A204.1 (cell line): ENCODE data around the gene SEMG2.

ENCODE experiments used
- FAIRE-seq: peaks from 2 replicates; lab custom pipeline; 2012; peaks lifted over from hg19 to GRCh38; lab: Jason Lieb, UNC

SEMG2 gene

GRCh38 chr20:45221076-45221475 lies at the start of gene SEMG2:
SEMG2 (plus strand) TSS chr20:45221373; CDS start chr20:45221390, 17 bp downstream.
- FAIRE-seq = no peak

GRCh38 chr20:45173522-45173921 lies 47.7 kb upstream of the SEMG2 start:
- no peak for FAIRE-seq

- FAIRE-seq = no peak
Measured at GRCh38 chr20:45174434-45175364, 46.5 kb upstream of the SEMG2 start, which contains the start of gene PI3. PI3 (plus strand) TSS chr20:45174902; CDS start chr20:45174923, 21 bp downstream.

GRCh38 chr20:45176526-45177267 lies 44.5 kb upstream of the SEMG2 start:
- no peak for FAIRE-seq

- no peak for FAIRE-seq
Measured at GRCh38 chr20:45179166-45179565, 42.0 kb upstream of the SEMG2 start.

- FAIRE-seq = no peak
Measured at GRCh38 chr20:45181639-45182038, 39.5 kb upstream of the SEMG2 start.

- FAIRE-seq = no peak
Measured at GRCh38 chr20:45183084-45183483, 38.1 kb upstream of the SEMG2 start.

GRCh38 chr20:45187693-45188092 lies 33.5 kb upstream of the SEMG2 start:
- no peak for FAIRE-seq

GRCh38 chr20:45189067-45189609 lies 32.0 kb upstream of the SEMG2 start:
- no peak for FAIRE-seq

- no peak for FAIRE-seq
Measured at GRCh38 chr20:45189861-45190260, 31.3 kb upstream of the SEMG2 start.

GRCh38 chr20:45191926-45192325 lies 29.2 kb upstream of the SEMG2 start:
- FAIRE-seq = no peak

- FAIRE-seq = no peak
Measured at GRCh38 chr20:45193331-45193730, 27.8 kb upstream of the SEMG2 start.

GRCh38 chr20:45206725-45207124 lies 14.4 kb upstream of the SEMG2 start, which contains the start of gene SEMG1:
SEMG1 (plus strand) TSS chr20:45207033; CDS start chr20:45207054, 21 bp downstream.
- FAIRE-seq = no peak

- no peak for FAIRE-seq
Measured at GRCh38 chr20:45209924-45210323, 11.2 kb upstream of the SEMG2 start.

GRCh38 chr20:45211569-45212474 lies 9.4 kb upstream of the SEMG2 start:
- FAIRE-seq = no peak

- FAIRE-seq = peak; percentile 6
Measured at GRCh38 chr20:45212836-45213235, 8.3 kb upstream of the SEMG2 start.

GRCh38 chr20:45218124-45218523 lies 3.0 kb upstream of the SEMG2 start:
- FAIRE-seq = no peak

GRCh38 chr20:45218636-45219035 lies 2.5 kb upstream of the SEMG2 start:
- FAIRE-seq = no peak

GRCh38 chr20:45223136-45223535 lies 2.0 kb downstream of the SEMG2 start:
- FAIRE-seq = no peak

- no peak for FAIRE-seq
Measured at GRCh38 chr20:45226287-45226686, 5.1 kb downstream of the SEMG2 start.

- no peak for FAIRE-seq
Measured at GRCh38 chr20:45229264-45230056, 8.3 kb downstream of the SEMG2 start.
